ENCODE data around the gene CRHR2.

Gene CRHR2

GRCh38 chr7:30633223-30633622, 49.0 kb downstream of the CRHR2 start:
- TF ChIP-seq YY1 (IDR thresholded peaks at IDR 0.05; ENCODE audit: low read depth) (no peak), MAX (IDR thresholded peaks at IDR 0.05) (no peak), TEAD4 (IDR thresholded peaks at IDR 0.05) (no peak), EGR1 (IDR thresholded peaks at IDR 0.05) (no peak), USF1 (IDR thresholded peaks at IDR 0.05) (no peak), REST (IDR thresholded peaks at IDR 0.05; ENCODE audit: low read depth) (no peak), CREB1 (IDR thresholded peaks at IDR 0.05; ENCODE audit: low read depth) (no peak), RAD21 (IDR thresholded peaks at IDR 0.05; ENCODE audit: low read depth) (no peak), EP300 (IDR thresholded peaks at IDR 0.05; ENCODE audit: borderline replicate concordance) (no peak), FOXM1 (IDR thresholded peaks at IDR 0.05; ENCODE audit: borderline replicate concordance, low read depth) (no peak), NFIC (IDR thresholded peaks at IDR 0.05) (no peak), ZBTB7A (IDR thresholded peaks at IDR 0.05; ENCODE audit: low read depth) (no peak), TCF12 (IDR thresholded peaks at IDR 0.05; ENCODE audit: low read depth) (no peak), TAF1 (IDR thresholded peaks at IDR 0.05; ENCODE audit: low read depth) (no peak), CEBPB (IDR thresholded peaks at IDR 0.05) (no peak)

- TF ChIP-seq EGR1 (IDR thresholded peaks at IDR 0.05) (no peak), CREB1 (IDR thresholded peaks at IDR 0.05; ENCODE audit: low read depth) (no peak), NFIC (IDR thresholded peaks at IDR 0.05) (no peak), TCF12 (IDR thresholded peaks at IDR 0.05; ENCODE audit: low read depth) (no peak)
These were observed 51.3 kb downstream of the CRHR2 start for GRCh38 chr7:30630986-30631385.

- no peak for TF ChIP-seq TCF12 (IDR thresholded peaks at IDR 0.05; ENCODE audit: low read depth)
- TF ChIP-seq TAF1 (IDR thresholded peaks at IDR 0.05; ENCODE audit: low read depth) = no peak
- TF ChIP-seq CEBPB (IDR thresholded peaks at IDR 0.05) = no peak
- no peak for TF ChIP-seq MAX (IDR thresholded peaks at IDR 0.05)
- no peak for TF ChIP-seq REST (IDR thresholded peaks at IDR 0.05; ENCODE audit: low read depth)
- no peak for TF ChIP-seq USF1 (IDR thresholded peaks at IDR 0.05)
- no peak for TF ChIP-seq RAD21 (IDR thresholded peaks at IDR 0.05; ENCODE audit: low read depth)
- no peak for TF ChIP-seq YY1 (IDR thresholded peaks at IDR 0.05; ENCODE audit: low read depth)
- no peak for TF ChIP-seq EGR1 (IDR thresholded peaks at IDR 0.05)
- TF ChIP-seq NFIC (IDR thresholded peaks at IDR 0.05) = no peak
- no peak for TF ChIP-seq ZBTB7A (IDR thresholded peaks at IDR 0.05; ENCODE audit: low read depth)
- TF ChIP-seq EP300 (IDR thresholded peaks at IDR 0.05; ENCODE audit: borderline replicate concordance) = no peak
- TF ChIP-seq FOXM1 (IDR thresholded peaks at IDR 0.05; ENCODE audit: borderline replicate concordance, low read depth) = no peak
- TF ChIP-seq CREB1 (IDR thresholded peaks at IDR 0.05; ENCODE audit: low read depth) = no peak
- no peak for TF ChIP-seq TEAD4 (IDR thresholded peaks at IDR 0.05)
These were observed 55.2 kb downstream of the CRHR2 start for GRCh38 chr7:30627026-30627425.

GRCh38 chr7:30625283-30625682, 57.0 kb downstream of the CRHR2 start:
- no peak for TF ChIP-seq CREB1 (IDR thresholded peaks at IDR 0.05; ENCODE audit: low read depth)
- no peak for TF ChIP-seq MAX (IDR thresholded peaks at IDR 0.05)
- TF ChIP-seq REST (IDR thresholded peaks at IDR 0.05; ENCODE audit: low read depth) = no peak
- TF ChIP-seq YY1 (IDR thresholded peaks at IDR 0.05; ENCODE audit: low read depth) = no peak
- TF ChIP-seq TEAD4 (IDR thresholded peaks at IDR 0.05) = no peak
- TF ChIP-seq NFIC (IDR thresholded peaks at IDR 0.05) = no peak
- TF ChIP-seq ZBTB7A (IDR thresholded peaks at IDR 0.05; ENCODE audit: low read depth) = no peak
- no peak for TF ChIP-seq RAD21 (IDR thresholded peaks at IDR 0.05; ENCODE audit: low read depth)
- TF ChIP-seq EP300 (IDR thresholded peaks at IDR 0.05; ENCODE audit: borderline replicate concordance) = no peak
- no peak for TF ChIP-seq USF1 (IDR thresholded peaks at IDR 0.05)
- no peak for TF ChIP-seq FOXM1 (IDR thresholded peaks at IDR 0.05; ENCODE audit: borderline replicate concordance, low read depth)
- no peak for TF ChIP-seq TCF12 (IDR thresholded peaks at IDR 0.05; ENCODE audit: low read depth)
- no peak for TF ChIP-seq TAF1 (IDR thresholded peaks at IDR 0.05; ENCODE audit: low read depth)
- TF ChIP-seq CEBPB (IDR thresholded peaks at IDR 0.05) = no peak
- TF ChIP-seq EGR1 (IDR thresholded peaks at IDR 0.05) = no peak
